Placental pericyte (primary cell): Measurements from ENCODE around the gene CDC14C. TPM values are rescaled to one million over a fixed set of nuclear protein-coding genes. Genes with fewer than 3 reads are reported as not detected.

Experiments
- total RNA-seq: library from RNA; depleted of rRNA; stranded (reverse); fragments of >200 nt; gene quantifications from 2 replicates; pipeline ENCODE4 v1.2.3, GENCODE V29; 2012

CDC14C gene
- not detected in 2 replicates for total RNA-seq

DNA sequence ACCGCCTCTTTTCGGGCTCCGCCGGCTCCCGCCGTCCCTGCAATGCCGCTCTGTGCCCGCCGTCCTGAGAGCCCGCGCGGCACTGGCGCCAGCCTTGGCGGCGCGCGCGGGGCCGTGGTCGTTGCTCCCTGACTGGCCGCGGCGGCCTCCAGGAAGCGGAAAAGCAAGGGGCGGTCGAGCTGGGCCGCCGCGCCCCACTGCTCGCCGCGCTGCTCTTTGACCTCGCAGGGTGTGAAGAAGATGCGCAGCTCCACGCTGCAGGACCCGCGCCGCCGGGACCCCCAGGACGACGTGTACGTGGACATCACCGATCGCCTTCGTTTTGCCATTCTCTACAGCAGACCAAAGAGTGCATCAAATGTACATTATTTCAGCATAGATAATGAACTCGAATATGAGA is at the start of gene CDC14C:
TSS of gene CDC14C (plus strand) at position 115 of the 400 bp plus-strand sequence. CDS start at position 241, 126 bp downstream.

